Endothelial cell of umbilical vein (primary cell): ENCODE results near the gene CSNK1D. TPM values are rescaled to one million over a fixed set of nuclear protein-coding genes. Genes with fewer than 3 reads are reported as not detected.

ENCODE experiments used
- BruUV-seq: library from RNA; stranded (reverse); fragments of 400-500 nt; replicated peaks from 2 replicates; lab custom pipeline; 2021; lab: Mats Ljungman, UMichigan
- CTCF ChIA-PET: fragments of 300-600, 350-600 bp; sonication (Branson Sonifier 250); formaldehyde crosslinking; loops from one replicate; lab custom pipeline; 2021; ENCODE audit warnings: antibody characterized with exemption, inconsistent platforms; lab: Charles Lee
- POLR2A ChIA-PET: fragments of 300-600, 350-600 bp; sonication (Branson Sonifier 250); formaldehyde crosslinking; loops from one replicate; lab custom pipeline; 2021; ENCODE audit warnings: antibody characterized with exemption, inconsistent platforms; lab: Charles Lee
- DNase-seq: peaks from one replicate; pipeline ENCODE4 v3.0.0-alpha.2; 2011; ENCODE audit warnings: low read depth, low spot score
- FAIRE-seq: peaks from 2 replicates; lab custom pipeline; 2011; peaks lifted over from hg19 to GRCh38; lab: Jason Lieb, UNC
- H2AFZ ChIP-seq: 2 replicates; pipeline ENCODE4 v1.6.0; 2012; ENCODE audit warnings: low read depth, low read length, control low read depth, inconsistent platforms
- H3K27ac ChIP-seq: 2 replicates; pipeline ENCODE4 v1.5.1; 2011; ENCODE audit warnings: low read depth, mild to moderate bottlenecking, control low read depth, low read length, moderate library complexity; ENCODE audit not compliant: insufficient read depth
- H3K27me3 ChIP-seq, 2 experiments: 2 replicates each; pipeline versions ENCODE4 v1.6.0 to v1.6.1; 2011; ENCODE audit warnings: low read length in 2 of 2, mixed read lengths in 1 of 2; ENCODE audit not compliant: control insufficient read depth in 2 of 2, insufficient read depth in 2 of 2
- H3K36me3 ChIP-seq, 2 experiments: 2 replicates in 1 of 2; 3 replicates in 1 of 2; pipeline ENCODE4 v1.5.1; 2011; ENCODE audit warnings: low read length in 2 of 2, mild to moderate bottlenecking in 1 of 2, moderate library complexity in 1 of 2; ENCODE audit not compliant: control insufficient read depth in 2 of 2, insufficient read depth in 2 of 2; ENCODE audit errors: extremely low read depth in 1 of 2
- H3K4me1 ChIP-seq: 3 replicates; pipeline ENCODE4 v1.5.1; 2011; ENCODE audit warnings: mild to moderate bottlenecking, low read length; ENCODE audit not compliant: control insufficient read depth, insufficient read depth; ENCODE audit errors: extremely low read depth
- H3K4me2 ChIP-seq: 2 replicates; pipeline ENCODE4 v1.6.1; 2011; ENCODE audit warnings: low read length, control low read depth, mixed read lengths; ENCODE audit not compliant: insufficient read depth
- H3K4me3 ChIP-seq, 3 experiments: fragments of 200-600 bp in 1 of 3; sonication (generic), shearing (Covaris generic) in 1 of 3; replicated peaks in 1 of 3; 2 replicates each; pipeline ENCODE4 v1.5.1; 2011 to 2016; ENCODE audit warnings: control low read depth in 3 of 3, low read length in 3 of 3, mild to moderate bottlenecking in 2 of 3, inconsistent platforms in 1 of 3, low read depth in 1 of 3, moderate library complexity in 1 of 3; ENCODE audit not compliant: insufficient read depth in 1 of 3
- H3K79me2 ChIP-seq: 2 replicates; pipeline ENCODE4 v1.6.0; 2012; ENCODE audit warnings: low read length, inconsistent platforms; ENCODE audit not compliant: control insufficient read depth, insufficient read depth
- H3K9ac ChIP-seq: replicated peaks from 2 replicates; pipeline ENCODE3; 2011; ENCODE audit warnings: low read length, control low read depth; ENCODE audit not compliant: insufficient read depth; ENCODE audit errors: extremely low read depth
- H3K9me1 ChIP-seq: replicated peaks from 3 replicates; pipeline ENCODE4 v1.6.0; 2011; ENCODE audit warnings: mild to moderate bottlenecking, low read length; ENCODE audit not compliant: control insufficient read depth, insufficient read depth; ENCODE audit errors: extremely low read depth
- H3K9me3 ChIP-seq: replicated peaks from 2 replicates; pipeline ENCODE4 v1.5.1; 2012; ENCODE audit warnings: low read length, inconsistent platforms; ENCODE audit not compliant: control insufficient read depth, insufficient read depth
- H4K20me1 ChIP-seq: replicated peaks from 2 replicates; pipeline ENCODE3; 2011; ENCODE audit warnings: mild to moderate bottlenecking, low read length; ENCODE audit not compliant: control insufficient read depth, insufficient read depth; ENCODE audit errors: extremely low read depth
- EZH2 ChIP-seq: IDR thresholded peaks from 2 replicates; pipeline ENCODE4 v1.6.1; 2012; ENCODE audit warnings: borderline replicate concordance, low read depth, mild to moderate bottlenecking, moderate library complexity, low read length, inconsistent platforms; ENCODE audit not compliant: severe bottlenecking
- FOS ChIP-seq: IDR thresholded peaks from 2 replicates; pipeline ENCODE4 v1.6.1; 2011; ENCODE audit warnings: mild to moderate bottlenecking, low read length, moderate library complexity, borderline replicate concordance; ENCODE audit not compliant: insufficient read depth
- GATA2 ChIP-seq: IDR thresholded peaks from 2 replicates; pipeline ENCODE4 v1.7.0; 2011; ENCODE audit warnings: low read depth, mild to moderate bottlenecking, moderate library complexity, mixed read lengths, low read length; ENCODE audit not compliant: insufficient read length, insufficient read depth
- JUN ChIP-seq: IDR thresholded peaks from 2 replicates; pipeline ENCODE4 v1.6.1; 2011; ENCODE audit warnings: borderline replicate concordance, low read depth; ENCODE audit not compliant: insufficient read length, insufficient read depth
- MYC ChIP-seq: IDR thresholded peaks from one replicate; pipeline ENCODE4 v1.6.1; 2011; ENCODE audit warnings: mild to moderate bottlenecking, low read depth, low read length
- POLR2A ChIP-seq: IDR thresholded peaks from 2 replicates; pipeline ENCODE4 v1.6.1; 2012; ENCODE audit warnings: low read depth, mild to moderate bottlenecking, control low read depth, low read length
- POLR2AphosphoS5 ChIP-seq: IDR thresholded peaks from 2 replicates; pipeline ENCODE4 v1.6.1; 2012; ENCODE audit warnings: low read depth, mild to moderate bottlenecking, control low read depth, low read length, moderate library complexity; ENCODE audit not compliant: insufficient read depth
- dilution Hi-C: fragments of 300-500 bp; cut with MboI; formaldehyde crosslinking; loops from one replicate; pipeline ENCODE4 v1.15.0; 2019; ENCODE audit warnings: low sequenced_read_pairs; ENCODE audit not compliant: extremely low pct_ligation_motif_present
- intact Hi-C: fragments of 100-400 bp; cut with micrococcal nuclease; formaldehyde crosslinking; loops from one replicate; pipeline ENCODE4 v1.10.0; 2022
- polyA plus RNA-seq, 4 experiments: library from polyadenylated mRNA; depleted of rRNA in 3 of 4; stranded (reverse) in 3 of 4; unstranded in 1 of 4; fragments of >200 nt; gene quantifications; 2 replicates each; pipeline versions ENCODE4 v1.2.1 to v1.2.3, GENCODE V29; 2011 to 2012; ENCODE audit warnings: missing spikeins in 1 of 4
- total RNA-seq: library from RNA; stranded (reverse); gene quantifications from 2 replicates; pipeline ENCODE4 v1.2.3, GENCODE V29; 2021
- TF ChIP-seq, protein P1 (sequence below): IDR thresholded peaks from 2 replicates; pipeline ENCODE4 v1.6.1; 2011; ENCODE audit not compliant: insufficient read depth, insufficient read length
- TF ChIP-seq, protein P2 (sequence below), 2 donors: IDR thresholded peaks; 1 replicate in 1 of 2; 2 replicates in 1 of 2; pipeline ENCODE4 v1.5.1; 2011; ENCODE audit warnings: low read length in 2 of 2, mild to moderate bottlenecking in 2 of 2, moderate library complexity in 2 of 2, control low read depth in 1 of 2, inconsistent platforms in 1 of 2, low read depth in 1 of 2; ENCODE audit not compliant: insufficient read depth in 1 of 2; ENCODE audit errors: extremely low read depth in 1 of 2

Gene CSNK1D
- total and polyA plus RNA-seq, 2 donors (not counting 3 experiments of a cell fraction or from before 2014, with no cell fraction given): 127 to 155 TPM

DNA sequence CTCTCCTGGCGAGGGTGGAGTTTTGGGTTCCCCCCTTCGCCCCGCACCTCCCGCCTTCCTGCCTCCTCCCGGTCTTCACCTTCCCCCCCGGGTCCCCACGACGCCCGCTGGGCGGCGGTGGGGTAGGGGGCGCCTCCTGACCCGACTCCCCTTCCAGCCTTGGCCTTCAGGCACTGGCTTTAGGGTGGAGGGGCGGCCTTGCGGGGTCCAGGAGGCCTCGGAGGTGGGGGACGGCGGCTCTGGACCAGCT lies 42.3 kb downstream of the CSNK1D start:
- no peak for TF ChIP-seq GATA2
- TF ChIP-seq, protein P1, sequence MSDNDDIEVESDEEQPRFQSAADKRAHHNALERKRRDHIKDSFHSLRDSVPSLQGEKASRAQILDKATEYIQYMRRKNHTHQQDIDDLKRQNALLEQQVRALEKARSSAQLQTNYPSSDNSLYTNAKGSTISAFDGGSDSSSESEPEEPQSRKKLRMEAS: no peak
- TF ChIP-seq POLR2A: no peak
- TF ChIP-seq MYC: no peak
- TF ChIP-seq FOS: no peak
- TF ChIP-seq JUN: no peak
- TF ChIP-seq POLR2AphosphoS5: no peak
- no peak for TF ChIP-seq EZH2
- TF ChIP-seq, protein P2, sequence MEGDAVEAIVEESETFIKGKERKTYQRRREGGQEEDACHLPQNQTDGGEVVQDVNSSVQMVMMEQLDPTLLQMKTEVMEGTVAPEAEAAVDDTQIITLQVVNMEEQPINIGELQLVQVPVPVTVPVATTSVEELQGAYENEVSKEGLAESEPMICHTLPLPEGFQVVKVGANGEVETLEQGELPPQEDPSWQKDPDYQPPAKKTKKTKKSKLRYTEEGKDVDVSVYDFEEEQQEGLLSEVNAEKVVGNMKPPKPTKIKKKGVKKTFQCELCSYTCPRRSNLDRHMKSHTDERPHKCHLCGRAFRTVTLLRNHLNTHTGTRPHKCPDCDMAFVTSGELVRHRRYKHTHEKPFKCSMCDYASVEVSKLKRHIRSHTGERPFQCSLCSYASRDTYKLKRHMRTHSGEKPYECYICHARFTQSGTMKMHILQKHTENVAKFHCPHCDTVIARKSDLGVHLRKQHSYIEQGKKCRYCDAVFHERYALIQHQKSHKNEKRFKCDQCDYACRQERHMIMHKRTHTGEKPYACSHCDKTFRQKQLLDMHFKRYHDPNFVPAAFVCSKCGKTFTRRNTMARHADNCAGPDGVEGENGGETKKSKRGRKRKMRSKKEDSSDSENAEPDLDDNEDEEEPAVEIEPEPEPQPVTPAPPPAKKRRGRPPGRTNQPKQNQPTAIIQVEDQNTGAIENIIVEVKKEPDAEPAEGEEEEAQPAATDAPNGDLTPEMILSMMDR (IDR thresholded peaks at IDR 0.05; ENCODE audit: extremely low read depth in 1 of 2, insufficient read depth in 1 of 2, low read depth in 1 of 2, low read length in 2 of 2): no peak
- no peaks in the 10 kb centered on the region for H3K9me3 ChIP-seq
- no peaks in the 10 kb centered on the region for H3K9me1 ChIP-seq
- H2AFZ ChIP-seq: no peak overlapping the region
- peaks cover 0 to 4% of the 10 kb centered on the region in 2 experiments for H3K36me3 ChIP-seq
- intact Hi-C loops (loop anchor here (10.0 kb wide), 1 partner anchor 196 kb away; the partner anchor contains the start of genes DCXR and RAC3), dilution Hi-C loops (no loop called here)
- POLR2A ChIA-PET: no interaction called here
- no peak for DNase-seq
- H3K79me2 ChIP-seq: peaks cover 68% of the 10 kb centered on the region
- peak overlapping the region; percentile 52 for H3K9ac ChIP-seq
- CTCF ChIA-PET: interaction anchor here (1.3 to 8.8 kb wide), 2 partner anchors 26 to 201 kb away, joined by 3 to 104 read pairs; no protein-coding TSS in a partner anchor
- H3K27me3 ChIP-seq: no peaks in the 10 kb centered on the region
- H4K20me1 ChIP-seq: no peaks in the 10 kb centered on the region
- no peak for FAIRE-seq
- peak overlapping the region; percentile 73 for H3K4me2 ChIP-seq
- H3K27ac ChIP-seq: peak overlapping the region; percentile 55
- H3K4me1 ChIP-seq: peaks cover 23% of the 10 kb centered on the region
- BruUV-seq: no TSS peak
- peak overlapping the region; percentile 43 to 59 (median 53) for H3K4me3 ChIP-seq
